HepG2 (cell line): ENCODE measurements around the gene BCAS3.

Source experiments
- CTCF ChIP-seq: sonication (generic); formaldehyde crosslinking; IDR thresholded peaks from 2 replicates; pipeline ENCODE4 v1.5.0; 2020; ENCODE audit warnings: mild to moderate bottlenecking, missing genetic modification reagents, moderate library complexity
- EP300 ChIP-seq, 3 experiments: sonication (generic) in 1 of 3; formaldehyde crosslinking in 1 of 3; IDR thresholded peaks; 2 replicates each; pipeline versions ENCODE4 v1.5.1 to v1.6.1; 2011 to 2020; ENCODE audit warnings: low read depth in 2 of 3, low read length in 2 of 3, borderline replicate concordance in 1 of 3, improper control_type of control experiment in 1 of 3, mild to moderate bottlenecking in 1 of 3, missing genetic modification reagents in 1 of 3, moderate library complexity in 1 of 3
- MEF2D ChIP-seq: sonication (generic); formaldehyde crosslinking; IDR thresholded peaks from 2 replicates; pipeline ENCODE4 v1.5.1; 2020; ENCODE audit warnings: mild to moderate bottlenecking, missing genetic modification reagents
- POLR2AphosphoS2 ChIP-seq: IDR thresholded peaks from 2 replicates; pipeline ENCODE4 v1.6.1; 2011; ENCODE audit warnings: low read depth, low read length, improper control_type of control experiment
- THRA ChIP-seq: sonication (generic); formaldehyde crosslinking; IDR thresholded peaks from 2 replicates; pipeline ENCODE4 v1.4.0; 2020; ENCODE audit warnings: missing genetic modification reagents, borderline replicate concordance
- WIZ ChIP-seq: sonication (generic); formaldehyde crosslinking; IDR thresholded peaks from 2 replicates; pipeline ENCODE4 v1.5.1; 2020; ENCODE audit warnings: mild to moderate bottlenecking, missing genetic modification reagents
- ZBTB21 ChIP-seq: sonication (generic); formaldehyde crosslinking; IDR thresholded peaks from 2 replicates; pipeline ENCODE4 v1.4.0; 2020; ENCODE audit warnings: missing genetic modification reagents
- ZEB1 ChIP-seq: IDR thresholded peaks from 2 replicates; pipeline ENCODE4 v1.6.1; 2012; ENCODE audit warnings: mild to moderate bottlenecking, low read depth, inconsistent platforms; ENCODE audit not compliant: insufficient replicate concordance
- ZNF251 ChIP-seq: sonication (generic); formaldehyde crosslinking; IDR thresholded peaks from 2 replicates; pipeline ENCODE4 v1.9.0; 2021; ENCODE audit warnings: mild to moderate bottlenecking, missing genetic modification reagents
- ZNF773 ChIP-seq: sonication (generic); formaldehyde crosslinking; IDR thresholded peaks from 2 replicates; pipeline ENCODE4 v1.4.0; 2020; ENCODE audit warnings: missing genetic modification reagents, borderline replicate concordance

- no peak for TF ChIP-seq ZNF773 (CRISPR knock-in tag)
- TF ChIP-seq EP300 (IDR thresholded peaks at IDR 0.05; ENCODE audit: low read depth in 2 of 2, low read length in 2 of 2), result no peak
- TF ChIP-seq EP300 (CRISPR knock-in tag; IDR thresholded peaks at IDR 0.05; ENCODE audit: borderline replicate concordance), result no peak
- no peak for TF ChIP-seq ZEB1
- TF ChIP-seq CTCF (CRISPR knock-in tag), result no peak
- no peak for TF ChIP-seq WIZ (CRISPR knock-in tag)
- TF ChIP-seq ZNF251 (CRISPR knock-in tag), result no peak
- TF ChIP-seq POLR2AphosphoS2, result no peak
- no peak for TF ChIP-seq MEF2D
- TF ChIP-seq ZBTB21 (CRISPR knock-in tag), result no peak
- TF ChIP-seq THRA, result no peak
These were observed 35.0 kb downstream of the BCAS3 start for GRCh38 chr17:60712675-60713074.
